NCI-H2196 (cell line): ENCODE results near the gene NDRG2.
A peak's percentile ranks its signal among the peaks of the same experiment; 100 is the strongest.

ENCODE experiments used
- DNase-seq: peaks from one replicate; lab custom pipeline; 2025; ENCODE audit not compliant: unreplicated experiment; lab: John Stamatoyannopoulos, UW

NDRG2 gene

GRCh38 chr14:20973501-20973900, 51.4 kb downstream of the NDRG2 start:
- DNase-seq, result no peak

GRCh38 chr14:20971705-20972021, 53.2 kb downstream of the NDRG2 start:
- DNase-seq, result no peak

- peak; percentile 85 for DNase-seq
Observed at GRCh38 chr14:20970983-20971704, 53.7 kb downstream of the NDRG2 start.

GRCh38 chr14:20970647-20970982, 54.2 kb downstream of the NDRG2 start:
- no peak for DNase-seq

- no peak for DNase-seq
Observed at GRCh38 chr14:20969336-20969735, 55.5 kb downstream of the NDRG2 start.
